Activated CD4-positive, alpha-beta T cell treated with anti-CD3 and anti-CD28 coated beads for 1 hour (primary cell): ENCODE results near the gene TMCO1.
"Not testable (repeated sequence)": the region's sequence is repeated elsewhere in the genome, so short reads cannot be mapped to it uniquely, and the experiment has no call there.

Experiments
- DNase-seq: peaks from one replicate; pipeline ENCODE4 v3.0.0-alpha.2; 2020

Gene TMCO1

DNA sequence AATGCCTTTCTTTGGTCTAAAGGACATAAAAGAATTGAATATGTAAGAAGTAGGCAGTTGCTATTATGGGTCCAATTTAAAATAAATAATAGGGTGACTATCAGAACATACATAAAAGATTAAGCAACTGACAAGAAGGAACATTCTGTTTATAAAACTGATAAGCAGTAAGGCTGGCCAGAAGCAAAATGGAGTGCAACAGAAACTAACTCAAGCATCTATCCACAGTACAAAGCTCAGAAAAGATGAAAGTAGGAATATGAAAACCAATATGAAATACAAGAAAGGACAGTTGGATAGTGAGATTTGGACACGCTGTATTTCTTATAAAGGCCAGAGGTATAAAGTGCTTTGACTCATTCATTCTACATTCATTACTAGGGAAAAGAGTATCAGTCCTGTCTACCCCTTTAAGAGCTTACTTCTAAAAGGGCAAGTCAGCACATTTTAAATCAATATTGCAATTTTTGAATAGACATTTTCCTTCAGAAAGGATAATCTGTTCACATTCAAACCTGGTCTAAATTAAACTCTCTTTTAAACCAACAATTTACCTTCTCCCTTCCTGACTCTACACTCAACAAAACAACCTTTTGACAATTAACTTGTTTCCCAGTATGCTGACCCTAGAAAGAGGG is 84.7 kb downstream of the TMCO1 start:
- no peak for DNase-seq

DNA sequence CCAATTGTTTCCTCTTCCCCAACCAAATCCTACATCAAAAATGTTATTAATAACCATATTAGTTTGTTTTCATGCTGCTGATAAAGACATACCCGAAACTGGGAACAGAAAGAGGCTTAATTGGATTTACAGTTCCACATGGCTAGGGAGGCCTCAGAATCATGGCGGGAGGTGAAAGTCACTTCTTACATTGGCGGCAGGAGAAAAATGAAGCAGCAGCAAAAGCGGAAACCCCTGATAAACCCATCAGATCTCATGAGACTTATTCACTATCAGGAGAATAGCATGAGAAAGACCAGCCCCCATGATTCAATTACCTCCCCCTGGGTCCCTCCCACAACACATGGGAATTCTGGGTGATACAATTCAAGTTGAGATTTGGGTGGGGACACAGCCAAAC is 87.9 kb downstream of the TMCO1 start:
- DNase-seq, result not testable (repeated sequence)

- DNase-seq, result no peak
These were observed 88.4 kb downstream of the TMCO1 start for GRCh38 chr1:165680303-165680702.

DNA sequence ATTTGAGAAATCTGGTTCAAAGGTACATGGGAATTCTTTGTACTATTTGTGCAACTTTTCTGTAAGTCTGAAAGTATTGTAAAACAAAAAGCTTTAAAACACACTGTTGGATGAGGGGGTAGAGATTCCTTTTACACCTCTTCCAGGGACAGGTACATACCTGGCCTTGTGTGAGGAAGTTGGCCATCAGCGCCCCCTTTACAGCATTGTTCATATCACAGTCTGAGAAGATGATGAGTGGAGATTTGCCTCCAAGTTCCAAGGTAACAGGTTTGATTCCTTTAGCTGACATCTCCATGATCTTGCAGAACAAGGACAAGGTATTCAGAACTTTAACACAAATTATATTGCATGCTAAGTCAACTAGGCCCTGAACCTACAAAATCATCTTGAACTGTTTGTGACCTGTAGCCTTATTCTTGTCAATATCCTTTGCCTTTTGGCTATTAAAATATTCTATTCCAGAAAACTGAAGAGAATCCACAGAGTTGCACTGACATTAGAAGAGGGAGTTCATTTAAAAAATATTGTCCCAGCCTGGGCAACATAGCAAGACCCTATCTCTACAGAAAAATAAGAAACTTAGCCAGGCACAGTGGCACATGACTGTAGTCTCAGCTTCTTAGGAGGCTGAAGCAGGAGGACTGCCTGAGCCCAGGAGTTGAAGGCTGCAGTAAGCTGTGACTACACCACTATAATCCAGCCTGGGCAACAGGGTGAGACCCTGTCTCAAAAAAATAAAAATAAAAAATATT is 89.2 kb downstream of the TMCO1 start:
- DNase-seq, result no peak

- DNase-seq, result no peak
These were observed 90.2 kb downstream of the TMCO1 start for GRCh38 chr1:165678509-165678908.
